Activated naive CD4-positive, alpha-beta T cell treated with anti-CD3 and anti-CD28 coated beads, Interleukin-2, amount 10 ng/mL, durations not matched to agents 7 days and 5 days (primary cell): ENCODE data around the gene PLAC1.

ENCODE experiments used
- CTCF ChIA-PET: fragments of 350-600 bp; sonication (Branson Sonifier 250); formaldehyde crosslinking; loops from one replicate; lab custom pipeline; 2021; ENCODE audit warnings: antibody characterized with exemption; lab: Charles Lee
- DNase-seq: peaks from one replicate; pipeline ENCODE4 v3.0.0-alpha.2; 2020
- H3K27ac Mint-ChIP-seq: one replicate; pipeline ENCODE4 v1.8.0; 2021; ENCODE audit warnings: mild to moderate bottlenecking, moderate library complexity, mixed read lengths
- H3K27me3 Mint-ChIP-seq: one replicate; pipeline ENCODE4 v1.8.0; 2021; ENCODE audit warnings: mild to moderate bottlenecking, mixed read lengths
- H3K36me3 Mint-ChIP-seq: one replicate; pipeline ENCODE4 v1.8.0; 2021; ENCODE audit warnings: mixed read lengths
- H3K4me1 Mint-ChIP-seq: one replicate; pipeline ENCODE4 v1.8.0; 2021; ENCODE audit warnings: mixed read lengths
- H3K4me3 Mint-ChIP-seq: one replicate; pipeline ENCODE4 v1.8.0; 2021; ENCODE audit warnings: mild to moderate bottlenecking, moderate library complexity, mixed read lengths
- H3K9me3 Mint-ChIP-seq: one replicate; pipeline ENCODE4 v1.8.0; 2021; ENCODE audit warnings: mixed read lengths

The PLAC1 gene

GRCh38 chrX:134601240-134601765, 57.0 kb downstream of the PLAC1 start:
- Mint-ChIP-seq H3K4me3 (no peak overlapping the region), H3K27ac (no peak overlapping the region), H3K9me3 (peaks cover 7% of the 10 kb centered on the region), H3K4me1 (no peaks in the 10 kb centered on the region), H3K27me3 (peaks cover 7% of the 10 kb centered on the region), H3K36me3 (no peaks in the 10 kb centered on the region)
- no peak for DNase-seq
- CTCF ChIA-PET = no interaction called here

- no peak for DNase-seq
- Mint-ChIP-seq H3K4me3 (no peak overlapping the region), H3K4me1 (no peaks in the 10 kb centered on the region), H3K36me3 (no peaks in the 10 kb centered on the region), H3K9me3 (peaks cover 7% of the 10 kb centered on the region), H3K27ac (no peak overlapping the region), H3K27me3 (peaks cover 7% of the 10 kb centered on the region)
- CTCF ChIA-PET = no interaction called here
Measured at GRCh38 chrX:134600714-134601113, 57.6 kb downstream of the PLAC1 start.

- CTCF ChIA-PET = no interaction called here
- Mint-ChIP-seq H3K27me3 (peaks cover 4% of the 10 kb centered on the region), H3K4me3 (no peak overlapping the region), H3K27ac (no peak overlapping the region), H3K9me3 (peaks cover 7% of the 10 kb centered on the region), H3K4me1 (no peaks in the 10 kb centered on the region), H3K36me3 (no peaks in the 10 kb centered on the region)
- no peak for DNase-seq
Measured at GRCh38 chrX:134599184-134599914, 58.9 kb downstream of the PLAC1 start.

- no peak for DNase-seq
- Mint-ChIP-seq H3K27ac (no peak overlapping the region), H3K9me3 (no peaks in the 10 kb centered on the region), H3K36me3 (no peaks in the 10 kb centered on the region), H3K4me3 (no peak overlapping the region), H3K27me3 (peaks cover 19% of the 10 kb centered on the region), H3K4me1 (no peaks in the 10 kb centered on the region)
- CTCF ChIA-PET = no interaction called here
Measured at GRCh38 chrX:134592303-134592702, 66.0 kb downstream of the PLAC1 start.

GRCh38 chrX:134591502-134591901, 66.8 kb downstream of the PLAC1 start:
- H3K36me3 Mint-ChIP-seq = no peaks in the 10 kb centered on the region
- H3K27ac Mint-ChIP-seq = no peak overlapping the region
- H3K4me3 Mint-ChIP-seq = no peak overlapping the region
- no peaks in the 10 kb centered on the region for H3K4me1 Mint-ChIP-seq
- H3K27me3 Mint-ChIP-seq = peaks cover 16% of the 10 kb centered on the region
- DNase-seq = no peak
- CTCF ChIA-PET = no interaction called here
- no peaks in the 10 kb centered on the region for H3K9me3 Mint-ChIP-seq

GRCh38 chrX:134588806-134589205, 69.5 kb downstream of the PLAC1 start:
- Mint-ChIP-seq H3K4me1 (no peaks in the 10 kb centered on the region), H3K4me3 (no peak overlapping the region), H3K9me3 (no peaks in the 10 kb centered on the region), H3K36me3 (no peaks in the 10 kb centered on the region), H3K27me3 (peaks cover 15% of the 10 kb centered on the region), H3K27ac (no peak overlapping the region)
- CTCF ChIA-PET = no interaction called here
- no peak for DNase-seq

- Mint-ChIP-seq H3K36me3 (no peaks in the 10 kb centered on the region), H3K9me3 (no peaks in the 10 kb centered on the region), H3K4me3 (no peak overlapping the region), H3K27ac (no peak overlapping the region), H3K4me1 (no peaks in the 10 kb centered on the region), H3K27me3 (peaks cover 5% of the 10 kb centered on the region)
- no peak for DNase-seq
- CTCF ChIA-PET = no interaction called here
Measured at GRCh38 chrX:134580907-134581306, 77.4 kb downstream of the PLAC1 start.

GRCh38 chrX:134573683-134574035, 84.6 kb downstream of the PLAC1 start:
- Mint-ChIP-seq H3K4me1 (no peaks in the 10 kb centered on the region), H3K36me3 (no peaks in the 10 kb centered on the region), H3K27ac (no peak overlapping the region), H3K4me3 (no peak overlapping the region), H3K27me3 (peaks cover 9% of the 10 kb centered on the region), H3K9me3 (no peaks in the 10 kb centered on the region)
- CTCF ChIA-PET = no interaction called here
- no peak for DNase-seq

GRCh38 chrX:134572816-134573682, 85.2 kb downstream of the PLAC1 start:
- no peak for DNase-seq
- Mint-ChIP-seq H3K27me3 (peaks cover 9% of the 10 kb centered on the region), H3K9me3 (no peaks in the 10 kb centered on the region), H3K27ac (no peak overlapping the region), H3K4me3 (no peak overlapping the region), H3K36me3 (no peaks in the 10 kb centered on the region), H3K4me1 (no peaks in the 10 kb centered on the region)
- CTCF ChIA-PET = no interaction called here

GRCh38 chrX:134571796-134572195, 86.5 kb downstream of the PLAC1 start:
- CTCF ChIA-PET = interaction anchor here (1.6 kb wide), 1 partner anchor 191 kb away, joined by 4 read pairs; no protein-coding TSS in a partner anchor
- H3K27ac Mint-ChIP-seq = no peak overlapping the region

GRCh38 chrX:134570899-134571298, 87.4 kb downstream of the PLAC1 start:
- no peak for DNase-seq
- H3K27me3 Mint-ChIP-seq = peaks cover 8% of the 10 kb centered on the region
- peaks cover 4% of the 10 kb centered on the region for H3K4me1 Mint-ChIP-seq
- H3K27ac Mint-ChIP-seq = no peak overlapping the region
- CTCF ChIA-PET = interaction anchor here (1.6 kb wide), 1 partner anchor 192 kb away, joined by 4 read pairs; no protein-coding TSS in a partner anchor
- no peak overlapping the region for H3K4me3 Mint-ChIP-seq
- H3K36me3 Mint-ChIP-seq = no peaks in the 10 kb centered on the region
- no peaks in the 10 kb centered on the region for H3K9me3 Mint-ChIP-seq

More at GRCh38 chrX:134571796-134572195, 86.5 kb downstream of the PLAC1 start:
- no peak for DNase-seq
- peaks cover 8% of the 10 kb centered on the region for H3K27me3 Mint-ChIP-seq
- H3K9me3 Mint-ChIP-seq = no peaks in the 10 kb centered on the region
- H3K4me1 Mint-ChIP-seq = no peaks in the 10 kb centered on the region
- H3K36me3 Mint-ChIP-seq = no peaks in the 10 kb centered on the region
- no peak overlapping the region for H3K4me3 Mint-ChIP-seq

GRCh38 chrX:134570509-134570846, 87.8 kb downstream of the PLAC1 start:
- H3K9me3 Mint-ChIP-seq = no peaks in the 10 kb centered on the region
- CTCF ChIA-PET = interaction anchor here (1.6 kb wide), 1 partner anchor 192 kb away, joined by 4 read pairs; no protein-coding TSS in a partner anchor

GRCh38 chrX:134569306-134569705, 89.0 kb downstream of the PLAC1 start:
- H3K36me3 Mint-ChIP-seq = no peaks in the 10 kb centered on the region
- no peak overlapping the region for H3K4me3 Mint-ChIP-seq
- H3K27me3 Mint-ChIP-seq = peaks cover 8% of the 10 kb centered on the region
- H3K27ac Mint-ChIP-seq = no peak overlapping the region
- H3K4me1 Mint-ChIP-seq = peaks cover 4% of the 10 kb centered on the region
- CTCF ChIA-PET = interaction anchor here (0.7 kb wide), 1 partner anchor 214 kb away, joined by 3 read pairs; no protein-coding TSS in a partner anchor
- H3K9me3 Mint-ChIP-seq = no peaks in the 10 kb centered on the region
- DNase-seq = no peak

More at GRCh38 chrX:134570509-134570846, 87.8 kb downstream of the PLAC1 start:
- Mint-ChIP-seq H3K4me3 (no peak overlapping the region), H3K4me1 (peaks cover 4% of the 10 kb centered on the region), H3K27ac (no peak overlapping the region), H3K27me3 (peaks cover 8% of the 10 kb centered on the region), H3K36me3 (no peaks in the 10 kb centered on the region)
- DNase-seq = no peak

- Mint-ChIP-seq H3K36me3 (no peaks in the 10 kb centered on the region), H3K4me1 (peaks cover 4% of the 10 kb centered on the region), H3K27ac (no peak overlapping the region), H3K27me3 (peaks cover 10% of the 10 kb centered on the region), H3K9me3 (no peaks in the 10 kb centered on the region), H3K4me3 (no peak overlapping the region)
- CTCF ChIA-PET = interaction anchor here (0.7 kb wide), 1 partner anchor 214 kb away, joined by 3 read pairs; no protein-coding TSS in a partner anchor
- no peak for DNase-seq
Measured at GRCh38 chrX:134568285-134569016, 89.8 kb downstream of the PLAC1 start.
